Measurements from ENCODE around the gene MYO1F.

MYO1F gene

DNA sequence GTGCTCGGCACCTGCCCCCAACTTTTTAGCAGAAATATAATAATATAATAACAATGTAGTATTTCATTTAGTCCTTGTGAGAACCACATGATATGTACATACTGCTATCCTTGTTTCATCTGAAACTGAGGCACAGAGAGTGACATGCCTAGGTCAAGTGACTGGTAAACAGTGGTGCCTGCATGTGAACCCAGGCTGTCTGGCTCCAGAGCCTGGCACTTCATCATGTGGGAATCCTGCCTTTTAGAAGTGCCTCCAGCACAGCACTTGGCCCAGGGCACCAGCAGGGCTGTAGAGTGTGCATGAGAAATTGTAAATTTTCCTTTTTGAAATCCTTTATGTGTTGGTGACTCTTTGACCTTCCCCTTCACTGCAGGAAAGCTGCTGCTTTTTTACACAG is 102.2 kb downstream of the MYO1F start:
- Histone ChIP-seq H2AK5ac (ENCODE audit: low read length) (no peak overlapping the region), H2BK5ac (ENCODE audit: low read length) (no peak overlapping the region), H4K8ac (ENCODE audit: low read depth, low read length) (no peak overlapping the region), H3K23ac (ENCODE audit: low read length) (no peak overlapping the region), H2BK120ac (ENCODE audit: low read depth, low read length) (no peak overlapping the region), H4K5ac (ENCODE audit: low read length) (no peak overlapping the region), H3K79me1 (ENCODE audit: low read length) (peaks cover 24% of the 10 kb centered on the region), H3K18ac (ENCODE audit: low read length) (no peak overlapping the region), H3K4me1 (ENCODE audit: control insufficient read depth, low read depth, low read length) (no peaks in the 10 kb centered on the region), H2BK15ac (replicated peaks; ENCODE audit: low read depth) (no peak overlapping the region), H3K4me2 (ENCODE audit: low read length) (no peak overlapping the region), H3K79me2 (ENCODE audit: control insufficient read depth, insufficient read depth, low read length) (peaks cover 66% of the 10 kb centered on the region), H3K56ac (ENCODE audit: low read length) (no peak overlapping the region), H3K4me3 (ENCODE audit: low read length) (no peak overlapping the region), H3K36me3 (ENCODE audit: control insufficient read depth, insufficient read depth, low read length) (peaks cover 42% of the 10 kb centered on the region), H3K27ac (ENCODE audit: low read depth, low read length) (no peak overlapping the region), H3K4ac (ENCODE audit: low read depth, low read length) (no peak overlapping the region), H3K9ac (ENCODE audit: low read length) (no peak overlapping the region), H3K27me3 (ENCODE audit: insufficient read depth, low read length, poor library complexity) (no peaks in the 10 kb centered on the region)
- DNase-seq = no peak
- WGBS (ENCODE audit: extremely low coverage, insufficient coverage, low lambda C conversion rate) = no CpG with 5 or more reads among the region's 1 CpG

DNA sequence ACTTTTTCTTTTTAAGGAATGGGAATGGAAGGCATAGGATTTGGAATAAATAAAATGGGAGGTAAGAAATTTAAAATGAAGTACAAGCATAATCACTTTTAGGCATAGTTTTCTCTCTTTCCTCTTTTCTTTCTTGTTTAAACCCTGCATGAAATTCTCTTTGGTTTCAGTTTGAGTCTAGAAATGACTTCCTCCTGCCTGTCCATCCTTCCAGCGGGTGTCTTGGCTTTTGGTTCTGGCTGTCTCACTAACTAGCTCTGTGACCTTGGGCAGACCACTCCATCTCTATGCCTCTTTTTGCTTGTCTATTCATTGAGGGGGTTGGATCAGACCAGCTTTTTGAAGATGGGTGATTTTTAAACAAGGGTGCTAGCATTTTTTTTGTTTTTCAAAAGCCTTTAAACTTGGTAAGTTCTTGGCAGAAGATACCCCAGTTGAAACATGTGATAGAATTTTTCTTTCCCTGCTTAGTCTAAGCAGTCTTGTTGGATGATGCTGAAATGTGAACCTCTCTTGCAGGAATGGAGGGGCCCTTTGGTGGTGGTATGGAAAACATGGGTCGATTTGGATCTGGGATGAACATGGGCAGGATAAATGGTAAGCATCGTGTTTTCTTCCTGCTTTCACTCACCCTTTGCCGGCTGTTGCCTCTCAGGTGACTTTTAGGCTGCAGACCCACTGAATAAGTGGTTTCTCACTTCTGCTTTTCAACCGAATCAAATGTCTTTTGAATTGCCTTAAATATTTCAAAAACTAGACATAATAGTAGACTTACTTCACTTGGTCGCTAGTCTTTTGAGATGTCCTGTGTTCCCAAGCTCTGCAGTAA is 103.4 kb downstream of the MYO1F start:
- Histone ChIP-seq H3K18ac (ENCODE audit: low read length) (no peak overlapping the region), H3K36me3 (ENCODE audit: control insufficient read depth, insufficient read depth, low read length) (peaks cover 48% of the 10 kb centered on the region), H2BK15ac (replicated peaks; ENCODE audit: low read depth) (no peak overlapping the region), H3K27me3 (ENCODE audit: insufficient read depth, low read length, poor library complexity) (no peaks in the 10 kb centered on the region), H3K79me1 (ENCODE audit: low read length) (peaks cover 26% of the 10 kb centered on the region), H3K4me3 (ENCODE audit: low read length) (no peak overlapping the region), H4K8ac (ENCODE audit: low read depth, low read length) (no peak overlapping the region), H3K4me1 (ENCODE audit: control insufficient read depth, low read depth, low read length) (no peaks in the 10 kb centered on the region), H2BK5ac (ENCODE audit: low read length) (no peak overlapping the region), H2AK5ac (ENCODE audit: low read length) (no peak overlapping the region), H3K23ac (ENCODE audit: low read length) (no peak overlapping the region), H3K9ac (ENCODE audit: low read length) (no peak overlapping the region), H3K56ac (ENCODE audit: low read length) (no peak overlapping the region), H3K4me2 (ENCODE audit: low read length) (no peak overlapping the region), H3K4ac (ENCODE audit: low read depth, low read length) (no peak overlapping the region), H2BK120ac (ENCODE audit: low read depth, low read length) (no peak overlapping the region), H3K79me2 (ENCODE audit: control insufficient read depth, insufficient read depth, low read length) (peaks cover 71% of the 10 kb centered on the region), H4K5ac (ENCODE audit: low read length) (no peak overlapping the region), H3K27ac (ENCODE audit: low read depth, low read length) (no peak overlapping the region)
- WGBS (ENCODE audit: extremely low coverage, insufficient coverage, low lambda C conversion rate) = no CpG with 5 or more reads among the region's 6 CpGs
- DNase-seq = no peak

Data from mesendoderm (in vitro differentiated cells).